Liver (tissue), 9 donors: ENCODE data around the gene KNOP1. TPM values are rescaled to one million over a fixed set of nuclear protein-coding genes. Genes with fewer than 3 reads are reported as not detected.

ENCODE experiments used
- DNase-seq: peaks from one replicate; pipeline ENCODE4 v3.0.0-alpha.2; 2017; ENCODE audit warnings: low spot score
- H3K27ac ChIP-seq, 2 donors: one replicate each; pipeline ENCODE4 v1.7.0; 2013; ENCODE audit warnings: inconsistent platforms in 2 of 2, low read length in 2 of 2, control low read depth in 1 of 2, low read depth in 1 of 2, mild to moderate bottlenecking in 1 of 2
- H3K27me3 ChIP-seq, 4 donors: one replicate each; pipeline versions ENCODE4 v1.6.1 to v1.7.0; 2013; ENCODE audit warnings: low read length in 3 of 4, inconsistent platforms in 1 of 4, mild to moderate bottlenecking in 1 of 4, moderate library complexity in 1 of 4; ENCODE audit not compliant: control insufficient read depth in 4 of 4, insufficient read depth in 4 of 4
- H3K36me3 ChIP-seq, 4 donors: one replicate each; pipeline versions ENCODE4 v1.6.1 to v1.7.0; 2013; ENCODE audit warnings: low read length in 3 of 4, mild to moderate bottlenecking in 3 of 4, low read depth in 1 of 4, moderate library complexity in 1 of 4; ENCODE audit not compliant: control insufficient read depth in 4 of 4, insufficient read depth in 3 of 4
- H3K4me1 ChIP-seq, 4 donors: one replicate each; pipeline versions ENCODE4 v1.6.1 to v1.7.0; 2013; ENCODE audit warnings: low read length in 3 of 4, mild to moderate bottlenecking in 3 of 4, moderate library complexity in 1 of 4; ENCODE audit not compliant: control insufficient read depth in 4 of 4, insufficient read depth in 4 of 4
- H3K4me3 ChIP-seq, 3 donors: one replicate each; pipeline versions ENCODE4 v1.6.1 to v1.7.0; 2013; ENCODE audit warnings: low read length in 3 of 3, control low read depth in 1 of 3, low read depth in 1 of 3, mild to moderate bottlenecking in 1 of 3
- H3K9ac ChIP-seq, 2 donors: one replicate each; pipeline ENCODE4 v1.7.0; 2013; ENCODE audit warnings: low read length in 2 of 2, mild to moderate bottlenecking in 2 of 2, moderate library complexity in 2 of 2, control low read depth in 1 of 2, low read depth in 1 of 2
- H3K9me3 ChIP-seq, 4 donors: one replicate each; pipeline versions ENCODE4 v1.6.1 to v1.7.0; 2013; ENCODE audit warnings: low read length in 3 of 4; ENCODE audit not compliant: control insufficient read depth in 4 of 4
- CTCF ChIP-seq: fragments of 150-350 bp; IDR thresholded peaks from 2 replicates; pipeline ENCODE4 v1.5.1; 2017; ENCODE audit warnings: improper control_type of control experiment, low read depth, low read length; ENCODE audit not compliant: missing input control
- FOXA2 ChIP-seq: IDR thresholded peaks from 2 replicates; pipeline ENCODE4 v1.6.1; 2016; ENCODE audit warnings: antibody characterized with exemption
- GABPA ChIP-seq, 2 donors: IDR thresholded peaks in 1 of 2; conservative IDR thresholded peaks in 1 of 2; 2 replicates each; pipeline ENCODE4 v1.6.1; 2016; ENCODE audit warnings: antibody characterized with exemption in 2 of 2, mild to moderate bottlenecking in 1 of 2, moderate library complexity in 1 of 2
- HNF4A ChIP-seq, 2 donors: conservative IDR thresholded peaks; 2 replicates each; pipeline ENCODE4 v1.6.1; 2016; ENCODE audit warnings: antibody characterized with exemption in 2 of 2, mild to moderate bottlenecking in 2 of 2
- HNF4G ChIP-seq: IDR thresholded peaks from 2 replicates; pipeline ENCODE4 v1.6.1; 2016; ENCODE audit warnings: antibody characterized with exemption
- MAX ChIP-seq: IDR thresholded peaks from 2 replicates; pipeline ENCODE4 v1.6.1; 2016; ENCODE audit warnings: antibody characterized with exemption
- NR2F2 ChIP-seq: IDR thresholded peaks from 2 replicates; pipeline ENCODE4 v1.6.1; 2016; ENCODE audit warnings: antibody characterized with exemption
- RAD21 ChIP-seq, 2 donors: IDR thresholded peaks; 2 replicates each; pipeline ENCODE4 v1.6.1; 2016; ENCODE audit warnings: antibody characterized with exemption in 2 of 2, mild to moderate bottlenecking in 2 of 2
- REST ChIP-seq: IDR thresholded peaks from 2 replicates; pipeline ENCODE4 v1.6.1; 2016; ENCODE audit warnings: antibody characterized with exemption, mild to moderate bottlenecking
- RXRA ChIP-seq, 2 donors: IDR thresholded peaks; 2 replicates each; pipeline ENCODE4 v1.6.1; 2017 to 2018; ENCODE audit warnings: antibody characterized with exemption in 2 of 2, mild to moderate bottlenecking in 1 of 2
- SP1 ChIP-seq: IDR thresholded peaks from 2 replicates; pipeline ENCODE4 v1.6.1; 2018; ENCODE audit warnings: antibody characterized with exemption, mild to moderate bottlenecking
- TAF1 ChIP-seq: conservative IDR thresholded peaks from 2 replicates; pipeline ENCODE4 v1.6.1; 2016; ENCODE audit warnings: antibody characterized with exemption, mild to moderate bottlenecking
- YY1 ChIP-seq: IDR thresholded peaks from 2 replicates; pipeline ENCODE4 v1.6.1; 2016; ENCODE audit warnings: antibody characterized with exemption, mild to moderate bottlenecking
- ZBTB33 ChIP-seq: IDR thresholded peaks from 2 replicates; pipeline ENCODE4 v1.6.1; 2016; ENCODE audit warnings: antibody characterized with exemption
- WGBS: extraction: QIAGEN DNeasy Blood & Tissue Kit; methylation state at CpG from one replicate; pipeline ENCODE4 v1.1.7; 2013; 5-methylcytosine and 5-hydroxymethylcytosine counted together
- polyA plus RNA-seq, 2 donors: library from polyadenylated mRNA; stranded (reverse) in 1 of 2; unstranded in 1 of 2; fragments of 200-250 nt in 1 of 2; fragments of >200 nt in 1 of 2; fragmentation: Nextera tagmentation in 1 of 2; extraction: Ambion mirVana in 1 of 2; gene quantifications; one replicate each; pipeline versions ENCODE4 v1.2.1 to v1.2.3, GENCODE V29; 2013 to 2015
- total RNA-seq, 2 donors: library from RNA; depleted of rRNA; stranded (reverse); fragments of >200 nt; gene quantifications; one replicate each; pipeline ENCODE4 v1.2.3, GENCODE V29; 2014
- donor health status: healthy.
- donor health status: healthy.
- donor health status: healthy.
- donor health status: healthy.
- donor health status: healthy.

Gene KNOP1
- total and polyA plus RNA-seq, 4 donors: 4.1 to 6.7 (median 5.7) TPM

- no peak overlapping the region for H3K27ac ChIP-seq
- DNase-seq: no peak
- H3K27me3 ChIP-seq: no peaks in the 10 kb centered on the region
- H3K4me1 ChIP-seq: no peaks in the 10 kb centered on the region
- 97% methylated on average over 1 of the region's 1 CpG for WGBS
- H3K36me3 ChIP-seq: peaks cover 0 to 22% (median 8%) of the 10 kb centered on the region in 4 donors
- no peak overlapping the region for H3K9ac ChIP-seq
- H3K4me3 ChIP-seq: no peak overlapping the region
- peaks cover 0 to 3% (median under 1%) of the 10 kb centered on the region in 4 donors for H3K9me3 ChIP-seq
- TF ChIP-seq ZBTB33 (no peak), HNF4A (conservative IDR thresholded peaks at IDR 0.05) (no peak)
These were observed 57.6 kb downstream of the KNOP1 start for GRCh38 chr16:19660432-19660831.

- Histone ChIP-seq H3K36me3 (peaks cover 0 to 23% (median 8%) of the 10 kb centered on the region in 4 donors), H3K9me3 (peaks cover 0 to 3% (median under 1%) of the 10 kb centered on the region in 4 donors), H3K27me3 (no peaks in the 10 kb centered on the region), H3K27ac (no peak overlapping the region), H3K4me1 (no peaks in the 10 kb centered on the region), H3K4me3 (no peak overlapping the region), H3K9ac (no peak overlapping the region)
- no peak for DNase-seq
- WGBS: 97% methylated on average over 1 of the region's 1 CpG
- TF ChIP-seq ZBTB33 (no peak), SP1 (no peak), RAD21 (IDR thresholded peaks at IDR 0.05) (no peak), HNF4G (no peak)
These were observed 58.5 kb downstream of the KNOP1 start for GRCh38 chr16:19659554-19659953.

GRCh38 chr16:19657831-19658230, 60.2 kb downstream of the KNOP1 start:
- WGBS: 98% methylated on average over 4 of the region's 4 CpGs
- no peak for DNase-seq
- Histone ChIP-seq H3K27ac (no peak overlapping the region), H3K36me3 (peaks cover 0 to 38% (median 22%) of the 10 kb centered on the region in 4 donors), H3K4me1 (no peaks in the 10 kb centered on the region), H3K4me3 (no peak overlapping the region), H3K9me3 (peaks cover 0 to 3% (median under 1%) of the 10 kb centered on the region in 4 donors), H3K27me3 (no peaks in the 10 kb centered on the region), H3K9ac (no peak overlapping the region)
- TF ChIP-seq YY1 (no peak), GABPA (IDR thresholded peaks at IDR 0.05 in 1 of 2, conservative IDR thresholded peaks at IDR 0.05 in 1 of 2) (no peak), HNF4A (conservative IDR thresholded peaks at IDR 0.05) (no peak), CTCF (no peak), FOXA2 (no peak), NR2F2 (no peak), RAD21 (IDR thresholded peaks at IDR 0.05) (no peak), MAX (no peak), RXRA (IDR thresholded peaks at IDR 0.05) (no peak), REST (no peak), TAF1 (no peak)
